ENCODE measurements around the gene ERC2.

The ERC2 gene

DNA sequence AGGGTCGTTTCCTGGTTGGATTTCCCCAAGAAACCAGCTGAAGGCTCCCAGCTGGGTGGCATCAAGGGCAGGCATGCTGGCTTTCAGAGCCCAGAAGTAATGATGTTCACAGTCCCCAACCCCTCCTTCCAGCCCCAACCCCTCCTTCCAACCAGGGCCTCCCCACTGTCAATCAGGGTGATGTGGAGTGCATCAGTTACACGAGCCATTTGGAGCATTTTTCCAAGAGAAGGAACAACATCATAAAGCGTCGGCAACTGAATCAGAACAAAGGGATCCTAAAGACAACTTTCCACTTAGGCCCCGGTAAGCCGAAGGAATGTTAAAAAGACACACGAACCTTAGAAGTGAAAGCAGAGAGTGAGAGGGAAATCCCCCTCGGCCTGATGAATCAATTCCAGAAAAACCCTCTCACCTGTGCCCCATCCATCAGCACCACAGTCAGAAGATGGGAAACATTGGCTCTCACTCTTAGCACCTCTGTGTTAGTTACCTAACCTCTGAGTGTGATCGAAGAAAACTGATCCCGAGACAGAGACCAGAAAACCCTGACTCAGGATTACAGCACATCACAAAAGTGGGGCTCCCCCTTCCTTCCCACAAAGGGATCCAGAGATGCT lies 880.0 kb downstream of the ERC2 start:
- H3K4me3 ChIP-seq (ENCODE audit: low read depth, low read length) = no peak overlapping the region
- TF ChIP-seq, protein P1, sequence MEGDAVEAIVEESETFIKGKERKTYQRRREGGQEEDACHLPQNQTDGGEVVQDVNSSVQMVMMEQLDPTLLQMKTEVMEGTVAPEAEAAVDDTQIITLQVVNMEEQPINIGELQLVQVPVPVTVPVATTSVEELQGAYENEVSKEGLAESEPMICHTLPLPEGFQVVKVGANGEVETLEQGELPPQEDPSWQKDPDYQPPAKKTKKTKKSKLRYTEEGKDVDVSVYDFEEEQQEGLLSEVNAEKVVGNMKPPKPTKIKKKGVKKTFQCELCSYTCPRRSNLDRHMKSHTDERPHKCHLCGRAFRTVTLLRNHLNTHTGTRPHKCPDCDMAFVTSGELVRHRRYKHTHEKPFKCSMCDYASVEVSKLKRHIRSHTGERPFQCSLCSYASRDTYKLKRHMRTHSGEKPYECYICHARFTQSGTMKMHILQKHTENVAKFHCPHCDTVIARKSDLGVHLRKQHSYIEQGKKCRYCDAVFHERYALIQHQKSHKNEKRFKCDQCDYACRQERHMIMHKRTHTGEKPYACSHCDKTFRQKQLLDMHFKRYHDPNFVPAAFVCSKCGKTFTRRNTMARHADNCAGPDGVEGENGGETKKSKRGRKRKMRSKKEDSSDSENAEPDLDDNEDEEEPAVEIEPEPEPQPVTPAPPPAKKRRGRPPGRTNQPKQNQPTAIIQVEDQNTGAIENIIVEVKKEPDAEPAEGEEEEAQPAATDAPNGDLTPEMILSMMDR (IDR thresholded peaks at IDR 0.05; ENCODE audit: low read depth, low read length) = no peak

DNA sequence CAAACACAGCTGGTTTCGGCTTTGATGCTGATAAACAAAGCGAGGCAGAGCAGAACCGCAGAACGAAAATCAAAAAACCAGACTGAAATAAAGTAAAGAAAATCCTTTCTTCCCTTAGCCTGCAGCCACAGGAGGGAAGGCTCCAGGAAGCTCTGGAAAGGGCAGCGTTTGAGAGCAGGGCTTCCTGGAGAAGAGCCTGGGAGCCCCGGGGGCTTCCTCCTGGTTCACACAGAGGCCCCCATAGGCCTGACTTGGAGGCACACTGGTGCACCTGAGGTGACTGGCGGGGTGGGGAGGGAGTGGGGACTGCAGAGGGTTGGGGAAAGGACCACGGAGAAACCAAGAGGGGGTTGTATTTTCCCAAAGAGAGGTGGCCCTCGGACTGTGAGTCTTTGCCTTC lies 882.4 kb downstream of the ERC2 start:
- H3K4me3 ChIP-seq (ENCODE audit: low read depth, low read length) = no peak overlapping the region
- TF ChIP-seq, protein P1 (IDR thresholded peaks at IDR 0.05; ENCODE audit: low read depth, low read length) = no peak

DNA sequence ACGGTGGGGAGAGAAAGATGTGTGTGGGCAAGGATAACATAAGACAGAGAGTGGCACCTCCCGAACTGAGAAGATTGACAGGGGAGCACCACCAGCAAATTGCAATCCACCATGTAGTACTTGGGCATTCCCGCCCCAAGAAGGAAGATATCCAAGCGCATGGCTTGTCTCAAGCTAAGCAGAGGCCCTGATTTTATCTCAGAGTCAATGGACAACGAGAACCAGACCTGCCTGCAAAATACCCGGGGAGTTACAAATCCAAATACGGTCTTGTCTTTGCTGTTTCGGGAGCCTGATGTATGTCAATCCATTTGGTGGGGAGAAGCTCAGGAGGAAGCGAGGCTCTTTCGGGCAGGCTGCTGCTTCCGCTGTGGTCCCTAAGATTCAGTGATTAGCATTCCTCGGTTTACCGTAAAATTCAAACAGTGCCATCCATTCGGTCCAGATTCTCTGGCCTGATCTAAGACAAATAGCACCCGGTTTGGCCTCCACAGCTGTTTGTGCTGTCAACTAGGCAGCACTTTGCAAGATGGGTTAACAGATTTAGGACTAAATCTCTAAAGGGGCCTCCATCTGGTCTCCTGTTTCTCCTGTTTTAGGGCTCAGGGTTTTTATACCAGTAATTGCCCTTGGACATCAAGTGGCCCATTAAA lies 883.4 kb downstream of the ERC2 start:
- no peak overlapping the region for H3K4me3 ChIP-seq (ENCODE audit: low read depth, low read length)
- TF ChIP-seq, protein P1 (IDR thresholded peaks at IDR 0.05; ENCODE audit: low read depth, low read length) = no peak

DNA sequence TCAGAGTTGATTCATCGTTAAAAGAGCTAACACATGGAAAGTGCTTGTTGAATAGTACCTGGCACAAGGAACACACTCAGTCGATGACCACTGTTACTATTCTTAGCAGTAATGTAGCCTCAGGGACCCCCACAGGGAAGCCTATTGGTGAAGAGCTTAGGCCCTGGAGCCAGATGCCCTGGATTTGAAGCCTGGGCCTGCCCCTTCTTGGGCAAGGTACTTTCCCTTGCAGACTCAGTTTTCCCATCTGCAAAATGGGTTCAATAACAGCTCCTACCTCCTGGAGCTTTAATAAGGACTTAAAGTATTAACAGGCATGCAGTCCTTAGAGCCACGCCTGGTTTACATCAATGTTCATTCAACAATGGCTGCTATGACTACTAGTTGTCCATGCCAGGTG lies 884.2 kb downstream of the ERC2 start:
- TF ChIP-seq, protein P1 (IDR thresholded peaks at IDR 0.05; ENCODE audit: low read depth, low read length) = no peak
- H3K4me3 ChIP-seq (ENCODE audit: low read depth, low read length) = no peak overlapping the region

DNA sequence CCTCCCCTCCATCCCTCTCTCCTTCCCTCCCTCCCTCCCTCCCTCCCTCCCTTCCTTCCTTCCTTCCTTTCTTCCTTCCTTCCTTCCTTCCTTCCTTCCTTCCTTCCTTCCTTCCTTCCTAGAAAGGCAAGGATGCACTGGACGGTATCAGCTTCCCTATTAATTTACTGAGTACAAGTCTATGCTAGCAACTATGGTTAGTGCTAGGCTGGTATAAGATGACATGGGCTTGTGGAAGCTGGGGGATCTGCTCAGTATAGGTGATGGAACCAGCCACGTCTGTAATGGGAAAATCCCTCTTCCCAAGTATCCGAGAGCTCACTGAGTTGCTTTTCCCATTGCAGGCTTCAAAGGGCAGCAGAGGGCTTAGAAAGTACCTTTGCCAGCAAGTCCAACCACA lies 884.8 kb downstream of the ERC2 start:
- H3K4me3 ChIP-seq (ENCODE audit: low read depth, low read length) = no peak overlapping the region
- TF ChIP-seq, protein P1 (IDR thresholded peaks at IDR 0.05; ENCODE audit: low read depth, low read length) = no peak

DNA sequence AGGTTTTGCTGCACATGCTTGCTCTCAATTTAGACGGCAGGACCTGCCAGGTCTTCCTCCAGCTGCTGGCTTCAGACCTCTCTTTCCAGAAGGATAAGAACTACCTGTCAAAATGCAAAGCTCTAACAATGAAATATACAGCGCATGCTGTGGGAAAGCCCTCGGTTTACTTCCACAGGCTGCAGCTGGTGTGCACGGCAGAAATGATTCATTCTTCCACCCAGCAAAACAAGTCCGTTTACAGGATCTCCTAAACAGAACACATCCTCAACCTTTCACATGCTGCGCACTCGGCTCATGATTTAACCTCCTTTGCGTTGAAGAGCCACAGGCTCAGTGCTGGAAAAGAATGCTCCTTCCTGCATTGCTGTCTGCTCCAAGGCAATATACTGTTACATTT lies 888.8 kb downstream of the ERC2 start:
- TF ChIP-seq, protein P1 (IDR thresholded peaks at IDR 0.05; ENCODE audit: low read depth, low read length) = no peak
- H3K4me3 ChIP-seq (ENCODE audit: low read depth, low read length) = no peak overlapping the region

DNA sequence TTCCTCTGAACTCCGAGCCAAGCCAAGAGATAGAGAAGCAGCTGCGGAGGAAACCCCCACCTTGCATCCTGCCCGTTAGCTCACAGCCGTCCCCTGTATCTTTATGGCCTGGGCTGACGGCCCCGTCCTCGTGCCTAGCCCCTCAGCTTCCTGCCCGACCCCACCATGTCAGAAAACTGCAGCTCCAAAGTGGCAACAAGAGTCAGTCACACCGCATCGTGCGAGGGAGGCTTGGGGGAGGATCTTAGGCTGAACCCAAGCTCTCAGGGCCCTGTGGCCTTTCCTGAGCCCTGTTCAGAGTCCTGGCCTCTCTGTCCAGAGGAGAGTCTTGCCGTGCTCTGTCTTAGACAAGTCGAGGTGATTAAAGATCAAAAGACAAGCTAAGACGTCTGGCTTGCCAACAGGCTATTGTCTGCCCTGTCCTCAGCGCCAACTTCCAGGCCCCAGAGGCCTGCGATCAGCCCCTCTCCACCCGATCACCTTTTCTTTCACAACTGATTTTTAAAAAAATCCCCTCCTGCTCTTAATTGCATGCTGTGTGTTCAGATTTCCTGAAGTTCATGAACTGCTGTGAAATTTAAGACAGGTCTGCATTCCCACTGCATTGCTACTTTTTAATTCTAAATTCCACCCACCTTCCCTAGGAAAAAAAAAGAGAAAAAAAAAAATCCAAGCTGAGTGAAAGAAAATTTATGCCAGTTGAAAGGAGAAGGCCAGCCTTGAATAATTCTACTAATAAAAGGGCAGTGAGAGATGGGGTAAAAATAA lies 891.5 kb downstream of the ERC2 start:
- TF ChIP-seq, protein P1 (IDR thresholded peaks at IDR 0.05; ENCODE audit: low read depth, low read length) = no peak

More for the DNA sequence above, 891.5 kb downstream of the ERC2 start:
- no peak overlapping the region for H3K4me3 ChIP-seq (ENCODE audit: low read depth, low read length)

Data from WI38 (cell line).